ENCODE measurements around the gene COL27A1. TPM values are rescaled to one million over a fixed set of nuclear protein-coding genes. Genes with fewer than 3 reads are reported as not detected.

Gene COL27A1
- total RNA-seq, 2 experiments from 2014 or later, result 1.7 to 1.9 TPM

DNA sequence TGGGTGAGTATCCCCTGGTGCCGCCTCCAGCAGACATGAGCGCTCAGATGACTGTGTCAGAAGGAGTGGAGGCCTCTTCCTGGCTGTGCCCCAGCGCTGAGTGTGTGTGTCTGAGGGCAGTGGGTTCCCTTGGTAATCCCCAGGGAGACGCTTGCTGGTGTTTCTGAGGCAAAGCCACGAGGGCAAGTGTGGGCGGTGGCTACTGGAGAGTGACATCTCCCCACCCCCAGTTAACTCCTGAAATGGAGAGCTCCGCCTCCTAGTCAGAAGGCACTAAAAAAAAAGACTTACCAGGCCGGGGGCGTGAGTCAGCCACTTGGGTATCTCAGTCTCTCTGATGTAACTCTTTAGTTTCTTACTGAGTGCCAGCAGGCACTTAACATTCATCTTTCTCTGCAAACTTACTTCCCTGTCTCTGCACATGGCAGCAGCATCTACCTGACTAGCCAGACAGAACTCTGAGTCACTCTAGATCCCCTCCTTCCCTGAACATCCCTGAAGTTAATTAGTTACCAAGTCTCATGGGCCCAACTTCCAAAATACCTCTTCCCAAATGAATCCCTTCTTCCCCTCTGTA, 193.7 kb downstream of the COL27A1 start:
- Mint-ChIP-seq H3K9me3 (no peaks in the 10 kb centered on the region), H3K27me3 (no peaks in the 10 kb centered on the region), H3K4me3 (peak overlapping the region; percentile 62), H3K27ac (peak overlapping the region; percentile 95), H3K36me3 (peaks cover 53% of the 10 kb centered on the region), H3K4me1 (peaks cover 51% of the 10 kb centered on the region)
- POLR2A ChIA-PET, result interaction anchor here (0.6 to 10.2 kb wide), 9 partner anchors 10 to 255 kb away, joined by 3 to 137 read pairs (median 4); partner anchors contain the start of gene AKNA
- peak; percentile 65 for DNase-seq
- peak; percentile 77 for ATAC-seq (ENCODE audit: low read depth)

DNA sequence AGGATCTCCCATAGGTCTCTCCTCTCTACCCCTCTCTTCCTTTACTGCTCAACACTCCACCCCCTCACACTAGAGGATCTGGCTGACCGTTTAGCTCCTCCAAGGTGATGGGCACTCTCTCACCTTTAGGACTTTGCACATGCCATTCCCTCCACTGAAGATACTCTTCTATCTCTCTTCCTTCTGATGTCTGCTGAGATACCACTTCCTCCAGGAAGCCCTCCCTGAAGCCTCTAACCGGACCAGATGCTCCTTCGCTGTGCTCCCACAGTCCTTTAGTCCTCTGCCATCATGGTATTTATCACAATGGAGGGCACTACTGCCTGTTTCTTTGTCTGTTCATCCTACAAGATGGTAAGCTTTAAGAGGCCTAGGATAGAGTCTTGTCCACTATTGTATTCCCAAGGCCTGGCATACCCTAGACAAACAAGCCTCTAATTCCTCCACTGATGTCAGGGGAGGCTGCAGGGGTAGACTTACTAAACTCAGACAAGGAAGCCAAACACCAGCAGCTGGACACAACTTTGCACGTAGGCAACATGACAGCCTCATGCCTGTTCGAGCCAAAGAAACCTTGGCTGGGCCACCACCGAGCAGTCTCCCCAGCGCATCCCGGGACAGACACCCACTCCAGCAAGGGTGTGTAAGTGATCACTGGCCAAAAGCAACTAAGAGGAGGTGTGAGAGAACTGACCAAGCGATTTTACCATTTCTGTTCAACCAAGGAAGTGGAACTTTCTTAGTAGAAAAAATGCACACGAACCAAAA, 194.6 kb downstream of the COL27A1 start:
- Mint-ChIP-seq H3K27me3 (no peaks in the 10 kb centered on the region), H3K4me3 (peak overlapping the region; percentile 62), H3K36me3 (peaks cover 47% of the 10 kb centered on the region), H3K4me1 (peaks cover 49% of the 10 kb centered on the region), H3K9me3 (no peaks in the 10 kb centered on the region), H3K27ac (peak overlapping the region; percentile 95)
- POLR2A ChIA-PET, result interaction anchor here (1.2 to 10.2 kb wide), 4 partner anchors 11 to 37 kb away, joined by 5 to 137 read pairs (median 7); partner anchors contain the start of gene AKNA
- ATAC-seq (ENCODE audit: low read depth), result no peak
- no peak for DNase-seq

DNA sequence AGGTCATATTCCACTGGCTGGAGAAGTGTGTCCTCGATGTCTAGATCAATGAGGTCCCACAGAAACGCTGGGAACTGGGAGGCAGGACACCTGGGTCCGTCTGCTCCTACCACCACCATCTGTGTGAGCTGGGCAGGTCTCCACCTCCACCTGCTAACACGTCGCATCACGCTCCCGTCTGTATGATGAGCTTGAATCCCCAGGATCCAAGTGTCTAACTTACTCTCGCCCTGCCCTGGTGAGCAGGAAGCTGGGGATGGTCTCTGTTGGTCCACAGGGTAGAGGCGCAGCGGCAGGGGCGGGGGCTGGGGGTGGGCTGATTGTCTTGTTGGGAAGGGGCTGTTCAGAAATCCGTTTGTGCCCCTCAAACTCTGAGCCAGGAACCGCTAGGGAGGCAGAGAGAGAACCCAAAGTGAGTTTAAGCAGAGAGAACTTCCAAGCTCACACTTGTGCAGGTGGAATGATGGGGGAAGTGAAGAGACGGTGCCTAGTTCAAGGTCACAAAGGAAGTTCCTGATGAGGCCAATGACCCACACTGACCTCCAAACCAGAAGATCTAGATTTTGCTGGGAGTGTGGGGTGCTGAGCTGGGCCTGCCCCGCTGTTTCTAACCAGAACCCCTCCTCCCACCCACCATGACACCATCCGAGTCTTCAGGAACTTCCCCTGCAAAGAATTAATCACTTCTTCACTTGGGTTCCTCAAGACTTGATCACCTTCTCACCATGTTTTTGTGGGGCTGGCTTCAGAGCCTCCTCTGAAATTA, 195.5 kb downstream of the COL27A1 start:
- peaks cover 49% of the 10 kb centered on the region for H3K4me1 Mint-ChIP-seq
- no peaks in the 10 kb centered on the region for H3K9me3 Mint-ChIP-seq
- no peaks in the 10 kb centered on the region for H3K27me3 Mint-ChIP-seq
- DNase-seq, result no peak
- H3K27ac Mint-ChIP-seq, result peak overlapping the region; percentile 95
- peaks cover 45% of the 10 kb centered on the region for H3K36me3 Mint-ChIP-seq
- POLR2A ChIA-PET, result interaction anchor here (1.2 to 10.2 kb wide), 5 partner anchors 12 to 36 kb away, joined by 5 to 137 read pairs (median 8); partner anchors contain the start of gene AKNA
- peak overlapping the region; percentile 17 for H3K4me3 Mint-ChIP-seq
- no peak for ATAC-seq (ENCODE audit: low read depth)

DNA sequence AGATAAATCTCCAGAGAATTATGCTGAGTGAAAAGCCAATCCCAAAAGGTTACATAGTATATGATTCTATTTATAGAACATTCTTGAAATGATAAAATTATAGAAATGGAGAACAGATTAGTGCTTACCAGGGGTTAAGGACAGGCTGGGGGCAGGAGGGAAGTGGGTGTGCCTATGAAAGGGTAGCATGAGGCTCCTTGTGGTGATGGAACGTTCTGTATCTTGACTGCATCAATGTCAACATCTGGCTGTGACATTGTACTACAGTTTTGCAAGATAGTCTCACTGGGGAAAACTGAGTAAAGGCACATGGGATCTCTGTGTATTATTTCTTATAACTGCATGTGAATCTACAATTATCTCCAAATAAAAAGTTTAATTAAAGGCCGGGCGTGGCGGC, 196.6 kb downstream of the COL27A1 start:
- Mint-ChIP-seq H3K4me3 (peak overlapping the region; percentile 3), H3K27ac (peak overlapping the region; percentile 51), H3K27me3 (no peaks in the 10 kb centered on the region), H3K36me3 (peaks cover 45% of the 10 kb centered on the region), H3K9me3 (no peaks in the 10 kb centered on the region), H3K4me1 (peaks cover 54% of the 10 kb centered on the region)
- ATAC-seq (ENCODE audit: low read depth), result peak; percentile 24
- POLR2A ChIA-PET, result interaction anchor here (0.8 to 10.2 kb wide), 6 partner anchors 12 to 44 kb away, joined by 3 to 137 read pairs (median 4); partner anchors contain the start of gene AKNA
- DNase-seq, result no peak

DNA sequence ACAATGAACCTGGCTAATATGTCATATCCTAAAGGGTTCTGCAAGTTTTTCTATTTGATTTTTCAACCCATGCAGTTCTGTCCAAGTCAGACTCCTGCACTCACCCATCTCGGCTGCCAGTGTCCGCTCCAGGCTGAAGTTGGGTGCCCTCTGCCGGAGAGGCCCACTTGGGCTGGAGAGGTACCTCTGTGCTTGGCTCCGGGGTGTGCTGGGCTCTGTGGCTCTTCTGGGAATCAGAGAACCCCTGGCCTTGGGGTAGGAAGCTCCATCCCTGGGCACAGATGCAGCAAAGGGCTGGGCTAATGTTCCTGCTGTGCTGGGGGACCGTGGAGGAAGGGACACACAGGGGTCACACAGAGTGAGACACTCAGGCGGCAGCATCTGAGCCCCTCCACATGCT, 200.5 kb downstream of the COL27A1 start:
- POLR2A ChIA-PET, result interaction anchor here (0.9 to 10.2 kb wide), 3 partner anchors 12 to 40 kb away, joined by 3 to 137 read pairs (median 3); partner anchors contain the start of gene AKNA
- peaks cover 43% of the 10 kb centered on the region for H3K4me1 Mint-ChIP-seq
- no peak for ATAC-seq (ENCODE audit: low read depth)
- H3K27me3 Mint-ChIP-seq, result no peaks in the 10 kb centered on the region
- no peak overlapping the region for H3K4me3 Mint-ChIP-seq
- no peaks in the 10 kb centered on the region for H3K9me3 Mint-ChIP-seq
- no peak for DNase-seq
- H3K27ac Mint-ChIP-seq, result no peak overlapping the region
- peaks cover 36% of the 10 kb centered on the region for H3K36me3 Mint-ChIP-seq

DNA sequence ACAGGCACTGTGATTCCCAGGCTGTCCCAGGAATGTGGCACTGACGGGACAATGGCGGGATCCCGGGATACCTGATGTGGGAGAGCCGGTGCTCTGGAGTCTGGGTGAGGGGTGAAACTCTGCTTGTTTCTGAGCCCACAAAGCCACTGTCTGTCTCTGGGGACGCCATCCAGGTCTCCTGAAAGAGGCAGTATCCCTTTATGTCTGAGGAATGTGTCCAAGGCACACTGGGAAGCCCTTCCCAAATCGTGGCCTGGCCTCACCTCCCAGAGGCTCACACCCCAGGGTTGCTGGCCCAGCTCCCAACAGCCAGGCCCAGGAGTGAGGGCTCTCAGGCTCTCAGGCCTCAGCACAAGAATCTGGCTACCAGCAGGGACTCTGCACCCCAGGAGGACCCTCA, 201.5 kb downstream of the COL27A1 start:
- Mint-ChIP-seq H3K4me1 (peaks cover 44% of the 10 kb centered on the region), H3K36me3 (peaks cover 44% of the 10 kb centered on the region), H3K27me3 (no peaks in the 10 kb centered on the region), H3K4me3 (no peak overlapping the region), H3K27ac (peak overlapping the region; percentile 17), H3K9me3 (no peaks in the 10 kb centered on the region)
- ATAC-seq (ENCODE audit: low read depth) (no peak), DNase-seq (no peak)
- POLR2A ChIA-PET, result interaction anchor here (0.9 to 10.2 kb wide), 4 partner anchors 11 to 39 kb away, joined by 3 to 137 read pairs (median 3); partner anchors contain the start of gene AKNA

DNA sequence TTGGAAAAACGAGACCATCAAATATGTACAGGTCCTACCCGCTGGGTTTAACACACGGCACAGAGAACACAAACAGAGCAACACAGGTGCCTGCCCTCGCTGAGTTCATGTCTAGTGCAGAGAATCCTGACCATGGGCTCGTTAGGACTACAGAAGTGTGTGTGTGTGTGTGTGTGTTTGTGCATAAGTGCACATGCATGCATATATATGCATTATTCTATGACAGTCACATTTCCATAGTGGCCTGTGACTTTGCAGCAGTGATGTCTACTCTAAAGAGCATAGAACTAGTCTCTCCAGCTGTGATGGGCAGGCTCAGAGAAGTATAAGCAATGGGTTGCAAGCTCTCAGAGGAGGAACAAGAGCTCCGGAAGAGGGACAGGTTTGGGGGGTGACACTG, 202.0 kb downstream of the COL27A1 start:
- H3K36me3 Mint-ChIP-seq, result peaks cover 41% of the 10 kb centered on the region
- POLR2A ChIA-PET, result interaction anchor here (1.2 kb wide), 1 partner anchor 10 kb away, joined by 4 read pairs; no protein-coding TSS in a partner anchor
- H3K27ac Mint-ChIP-seq, result peak overlapping the region; percentile 68
- ATAC-seq (ENCODE audit: low read depth), result no peak
- no peak for DNase-seq
- H3K9me3 Mint-ChIP-seq, result no peaks in the 10 kb centered on the region
- no peaks in the 10 kb centered on the region for H3K27me3 Mint-ChIP-seq
- H3K4me1 Mint-ChIP-seq, result peaks cover 42% of the 10 kb centered on the region
- no peak overlapping the region for H3K4me3 Mint-ChIP-seq

DNA sequence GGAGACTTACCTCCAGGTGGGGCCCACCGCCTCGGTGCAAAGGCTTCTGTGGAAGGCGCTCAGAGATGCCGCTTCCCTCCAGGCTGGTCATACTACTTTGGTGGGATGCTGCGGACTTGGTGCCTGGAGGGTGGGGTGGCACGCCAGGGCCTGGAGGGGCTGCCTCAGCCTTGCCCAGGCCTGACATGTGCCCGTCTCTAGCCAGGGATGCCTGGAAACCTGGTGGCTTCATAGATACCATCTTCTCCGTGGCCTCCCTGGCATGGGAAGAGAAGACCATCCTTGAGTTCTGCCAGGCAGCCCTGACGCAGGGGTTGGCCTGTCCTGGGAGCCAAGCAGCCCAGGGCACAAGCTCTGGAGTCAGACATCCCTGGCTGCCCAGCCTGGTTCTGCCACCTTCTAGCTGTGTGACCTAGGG, 202.6 kb downstream of the COL27A1 start:
- Mint-ChIP-seq H3K27ac (no peak overlapping the region), H3K4me3 (no peak overlapping the region), H3K27me3 (no peaks in the 10 kb centered on the region), H3K4me1 (peaks cover 42% of the 10 kb centered on the region), H3K9me3 (no peaks in the 10 kb centered on the region), H3K36me3 (peaks cover 39% of the 10 kb centered on the region)
- no peak for ATAC-seq (ENCODE audit: low read depth)
- no peak for DNase-seq
- POLR2A ChIA-PET, result interaction anchor here (1.0 to 1.2 kb wide), 2 partner anchors 10 to 35 kb away, joined by 3 to 4 read pairs; no protein-coding TSS in a partner anchor

DNA sequence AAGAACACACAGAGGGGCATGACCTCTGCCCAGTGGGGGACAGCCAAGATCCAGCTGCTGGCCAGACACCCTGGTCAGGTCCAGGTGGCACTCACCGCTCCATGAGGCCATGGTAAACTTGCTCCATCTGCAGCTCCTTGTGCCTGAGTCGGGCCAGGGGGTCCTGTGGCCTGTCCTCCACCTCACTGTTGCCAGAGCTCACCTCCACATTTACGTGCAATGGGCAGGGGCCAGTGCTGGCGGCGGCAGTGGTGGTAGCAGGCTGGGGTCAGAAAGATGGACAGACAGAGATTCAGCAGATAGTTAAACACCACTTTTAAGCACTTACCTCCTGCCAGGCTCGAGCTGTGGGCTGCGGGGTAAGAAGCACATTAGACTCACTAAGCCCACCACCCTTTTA, 204.5 kb downstream of the COL27A1 start:
- Mint-ChIP-seq H3K9me3 (no peaks in the 10 kb centered on the region), H3K27ac (peak overlapping the region; percentile 89), H3K27me3 (no peaks in the 10 kb centered on the region), H3K36me3 (peaks cover 55% of the 10 kb centered on the region), H3K4me1 (peaks cover 55% of the 10 kb centered on the region), H3K4me3 (no peak overlapping the region)
- DNase-seq (no peak), ATAC-seq (ENCODE audit: low read depth) (no peak)
- POLR2A ChIA-PET, result interaction anchor here (0.7 kb wide), 1 partner anchor 26 kb away, joined by 3 read pairs; no protein-coding TSS in a partner anchor

DNA sequence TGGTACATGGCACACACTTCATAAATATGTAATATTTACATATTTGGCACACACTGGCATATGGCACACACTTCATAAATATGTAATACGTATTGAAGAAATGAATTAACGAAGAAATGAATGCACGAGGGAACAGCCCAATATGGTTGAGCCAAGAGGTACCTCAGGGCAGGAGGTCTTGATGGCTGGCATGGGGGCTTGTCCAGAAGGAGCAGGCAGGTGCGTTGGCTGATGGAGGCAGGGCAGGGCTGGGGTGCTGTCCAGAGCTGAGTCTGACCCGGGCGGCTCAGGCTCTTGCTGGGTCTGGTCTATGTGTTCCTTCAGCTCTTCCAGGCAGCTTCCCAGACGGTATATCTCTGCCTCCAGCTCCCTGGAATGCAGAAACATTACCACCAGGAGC, 206.2 kb downstream of the COL27A1 start:
- Mint-ChIP-seq H3K9me3 (no peaks in the 10 kb centered on the region), H3K27me3 (no peaks in the 10 kb centered on the region), H3K27ac (peak overlapping the region; percentile 89), H3K4me3 (no peak overlapping the region), H3K36me3 (peaks cover 67% of the 10 kb centered on the region), H3K4me1 (peaks cover 65% of the 10 kb centered on the region)
- POLR2A ChIA-PET, result interaction anchor here (1.5 to 15.1 kb wide), 3 partner anchors 9 to 24 kb away, joined by 4 to 637 read pairs (median 23); partner anchors contain the start of gene AKNA
- DNase-seq (no peak), ATAC-seq (ENCODE audit: low read depth) (no peak)
